GM18511 (cell line): ENCODE measurements around the gene AK4.

Experiments
- ATAC-seq: cut with Tn5 transposase; IDR thresholded peaks from one replicate; pipeline ENCODE4 v1.9.1; 2021; ENCODE audit warnings: mild to moderate bottlenecking, moderate library complexity; ENCODE audit not compliant: unreplicated experiment

Gene AK4

DNA sequence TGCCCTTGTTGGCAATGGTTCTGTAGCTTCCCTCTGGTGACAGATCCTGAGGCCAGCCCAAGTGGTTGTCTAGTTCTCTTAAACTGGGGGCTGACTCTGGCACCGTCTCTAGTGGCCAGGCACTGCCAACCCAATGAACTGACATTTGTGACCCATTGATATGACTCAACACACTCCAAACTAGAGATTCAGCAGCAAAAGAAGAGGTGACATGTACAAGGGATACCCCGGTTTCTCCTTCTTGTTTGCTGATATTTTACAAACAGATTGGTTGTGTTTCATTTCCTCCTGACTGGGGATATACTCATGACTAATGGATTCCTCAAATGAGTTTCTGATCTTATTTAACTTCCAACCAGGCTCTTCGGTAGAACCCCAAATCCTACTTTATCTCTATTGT, 95.5 kb downstream of the AK4 start:
- no peak for ATAC-seq

DNA sequence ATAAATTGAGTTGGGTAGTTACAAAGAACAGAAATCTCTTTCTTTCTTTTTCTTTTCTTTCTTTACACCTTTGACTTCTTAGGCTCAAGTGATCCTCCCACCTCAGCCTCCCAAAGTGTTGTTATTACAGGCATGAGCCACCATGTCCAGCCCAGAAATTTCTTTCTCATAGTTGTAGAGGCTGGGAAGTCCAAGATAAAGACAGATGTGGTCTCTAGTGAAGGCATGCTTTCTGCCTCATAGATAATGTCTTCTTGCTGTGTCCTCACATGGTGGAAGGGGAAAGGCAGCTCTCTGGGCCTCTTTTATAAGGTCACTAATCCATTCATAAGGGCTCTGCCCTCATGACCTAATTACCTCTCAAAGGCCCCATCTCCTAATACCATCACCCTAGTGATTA, 97.3 kb downstream of the AK4 start:
- no peak for ATAC-seq

DNA sequence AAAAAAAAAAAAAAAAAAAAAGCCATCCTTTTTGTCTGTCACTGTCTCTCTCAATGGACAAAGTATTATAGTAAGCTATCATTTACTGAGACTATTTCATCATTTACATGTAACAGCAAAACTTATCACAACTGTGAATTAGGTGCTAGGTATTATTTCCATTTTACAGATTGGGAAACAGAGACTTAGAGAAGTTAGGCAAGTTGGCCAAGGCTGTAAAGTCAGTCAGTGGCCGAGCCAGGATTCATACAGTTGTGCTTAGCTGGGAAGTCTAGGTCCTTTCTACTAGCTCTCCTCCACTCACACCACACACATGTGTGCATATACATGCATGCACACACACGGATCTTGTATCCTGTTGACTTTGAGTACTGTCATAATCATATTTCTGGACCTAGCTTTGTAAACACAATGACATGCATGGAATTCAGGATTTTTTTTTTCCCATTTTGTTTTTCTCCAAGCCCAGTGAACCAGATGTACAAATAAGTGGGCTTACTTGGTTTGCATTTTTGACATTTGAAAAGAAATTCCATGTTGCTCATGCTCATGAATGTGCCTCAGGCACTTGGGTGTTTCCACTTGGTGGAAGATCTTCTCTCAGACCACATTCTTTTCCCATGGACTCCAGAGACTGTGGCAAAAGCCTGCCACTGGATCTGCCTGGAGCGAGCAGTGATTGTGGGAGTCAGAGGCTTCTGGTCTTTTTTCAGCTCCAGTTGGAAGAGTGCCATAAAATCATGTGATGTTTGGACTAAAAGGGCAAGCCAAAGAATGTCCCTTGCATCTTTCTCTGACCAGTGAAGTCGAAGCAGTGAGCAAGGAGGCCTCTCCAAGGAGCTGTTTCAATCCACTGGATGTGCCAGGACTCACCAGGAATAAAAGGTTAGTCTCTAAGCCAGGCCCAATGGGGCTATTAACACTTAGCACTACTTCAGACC, 99.7 kb downstream of the AK4 start:
- ATAC-seq: no peak

DNA sequence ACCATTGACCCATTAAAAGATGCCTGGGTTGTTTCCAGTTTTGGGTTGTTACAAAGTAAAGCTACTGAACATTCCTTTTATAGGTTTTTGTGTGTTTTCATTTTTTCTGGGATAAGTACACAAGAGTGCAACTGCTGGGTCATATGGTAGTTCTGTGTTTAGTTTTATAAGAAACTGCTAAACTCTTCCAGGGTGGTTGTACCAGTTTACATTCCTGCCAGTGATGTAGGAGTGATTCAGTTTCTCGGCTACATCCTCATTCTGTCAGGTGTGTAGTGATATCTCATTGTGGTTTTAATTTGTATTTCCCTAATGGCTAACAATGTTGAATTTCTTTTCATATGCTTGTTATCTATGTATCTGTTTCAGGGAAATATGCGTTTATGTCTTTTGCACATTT, 102.8 kb downstream of the AK4 start:
- ATAC-seq: no peak

DNA sequence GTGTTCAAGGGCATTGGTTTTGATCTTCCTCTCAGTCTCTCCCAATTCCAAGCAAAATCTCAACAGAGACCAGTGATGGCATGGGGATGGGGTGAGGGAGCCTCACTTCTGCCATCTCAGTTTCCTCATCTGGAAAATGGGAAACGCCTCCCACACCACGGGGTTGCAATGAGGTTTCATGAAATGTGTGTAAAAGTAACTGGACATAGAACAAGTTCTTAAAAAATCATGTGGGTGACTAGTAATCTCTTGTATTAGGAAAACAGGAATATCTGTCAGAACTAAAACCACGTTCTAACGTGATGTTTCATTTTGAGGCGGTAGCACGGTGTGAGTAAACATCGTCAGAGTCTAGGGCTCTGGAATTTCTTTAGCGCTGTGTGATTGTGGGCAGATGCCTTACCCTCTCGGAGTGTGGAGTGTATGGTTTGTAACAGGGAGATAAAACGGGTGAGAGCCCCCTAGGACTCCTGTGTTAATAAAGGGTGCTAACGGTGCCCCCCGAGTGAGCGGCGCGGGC, 105.9 kb downstream of the AK4 start:
- peak; percentile 38 for ATAC-seq

DNA sequence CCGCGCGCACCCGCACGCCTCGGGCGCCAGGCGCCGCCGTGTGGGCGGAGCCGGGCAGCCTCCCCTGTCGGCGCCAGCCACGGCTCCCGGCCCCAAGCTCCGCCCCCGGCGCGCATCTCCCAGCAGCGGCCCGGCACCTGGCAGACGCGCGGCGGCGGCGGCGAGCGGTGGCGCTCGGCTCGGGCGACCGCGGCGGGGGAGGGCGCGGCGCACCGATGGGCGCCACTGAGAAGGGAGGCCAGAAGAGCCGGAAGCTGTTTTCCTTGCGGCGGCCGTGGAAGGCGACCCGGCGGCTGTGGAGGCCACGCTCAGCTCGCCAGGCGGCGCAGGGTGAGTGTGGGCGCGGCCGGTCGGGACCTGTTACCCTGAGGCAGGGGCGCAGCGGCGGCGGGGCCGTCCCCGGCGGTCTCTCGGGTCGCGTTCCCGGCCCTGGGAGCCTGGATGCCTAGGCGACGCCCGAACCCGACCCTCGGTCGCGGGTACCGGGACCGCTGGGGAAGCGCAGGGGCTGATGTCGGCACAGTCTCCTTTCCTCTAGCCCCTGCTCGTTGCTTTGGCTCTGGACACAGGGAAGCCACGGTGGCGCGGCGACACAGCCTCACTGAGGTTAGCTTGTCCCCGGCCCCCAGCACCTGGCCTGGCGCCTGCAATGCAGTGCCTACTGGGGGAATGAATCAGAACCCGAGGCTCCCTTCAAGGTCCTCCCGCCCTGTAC, 106.5 kb downstream of the AK4 start:
- peak; percentile 95 for ATAC-seq

DNA sequence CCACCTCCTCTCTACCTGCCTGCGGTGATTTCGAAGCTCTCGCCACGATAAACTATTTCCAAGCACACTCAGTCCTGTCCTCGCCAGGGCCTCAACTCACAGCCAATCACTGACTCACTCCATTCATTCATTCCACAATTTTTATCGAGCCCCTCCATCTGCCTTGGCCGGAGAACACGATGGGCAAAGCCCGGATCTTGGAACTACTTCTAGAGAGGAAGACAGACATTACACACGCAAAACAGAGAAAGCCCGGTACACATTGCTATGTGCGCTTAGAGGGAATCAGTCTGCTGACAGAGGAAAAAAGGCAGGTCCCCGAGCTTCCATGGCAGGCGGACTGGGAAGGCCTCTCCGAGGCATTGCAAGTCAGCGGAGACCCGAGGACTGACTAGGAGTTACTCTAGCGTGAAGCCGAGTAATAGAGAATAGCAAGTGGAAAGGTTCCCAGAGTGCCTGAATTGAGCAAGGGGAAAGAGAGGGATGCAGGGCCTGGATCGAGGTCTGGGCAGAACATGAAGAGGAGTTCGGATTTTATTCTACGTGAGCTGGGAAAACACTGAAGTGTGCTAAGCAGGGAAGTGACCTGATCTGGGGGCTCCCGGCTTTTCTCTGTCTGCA, 107.1 kb downstream of the AK4 start:
- ATAC-seq: peak; percentile 4

DNA sequence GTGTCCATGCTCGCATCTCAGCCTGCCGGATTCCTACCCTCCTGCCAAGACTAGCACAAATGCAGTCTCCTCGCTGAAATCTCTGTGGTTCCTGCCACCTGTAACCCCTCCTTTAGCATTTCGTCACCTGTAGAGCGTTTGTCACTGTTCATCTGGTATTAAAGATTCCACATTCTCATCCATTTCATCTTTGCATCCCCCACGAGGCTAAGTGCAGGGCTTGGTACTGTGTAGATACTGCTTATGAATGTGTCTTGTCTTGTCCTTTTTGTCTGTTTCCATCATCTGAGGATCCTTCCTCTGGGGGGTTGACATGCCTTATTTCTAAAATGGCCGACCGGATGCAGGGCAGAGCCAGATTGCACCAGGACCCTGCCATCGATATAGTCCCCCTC, 107.7 kb downstream of the AK4 start:
- ATAC-seq: no peak

DNA sequence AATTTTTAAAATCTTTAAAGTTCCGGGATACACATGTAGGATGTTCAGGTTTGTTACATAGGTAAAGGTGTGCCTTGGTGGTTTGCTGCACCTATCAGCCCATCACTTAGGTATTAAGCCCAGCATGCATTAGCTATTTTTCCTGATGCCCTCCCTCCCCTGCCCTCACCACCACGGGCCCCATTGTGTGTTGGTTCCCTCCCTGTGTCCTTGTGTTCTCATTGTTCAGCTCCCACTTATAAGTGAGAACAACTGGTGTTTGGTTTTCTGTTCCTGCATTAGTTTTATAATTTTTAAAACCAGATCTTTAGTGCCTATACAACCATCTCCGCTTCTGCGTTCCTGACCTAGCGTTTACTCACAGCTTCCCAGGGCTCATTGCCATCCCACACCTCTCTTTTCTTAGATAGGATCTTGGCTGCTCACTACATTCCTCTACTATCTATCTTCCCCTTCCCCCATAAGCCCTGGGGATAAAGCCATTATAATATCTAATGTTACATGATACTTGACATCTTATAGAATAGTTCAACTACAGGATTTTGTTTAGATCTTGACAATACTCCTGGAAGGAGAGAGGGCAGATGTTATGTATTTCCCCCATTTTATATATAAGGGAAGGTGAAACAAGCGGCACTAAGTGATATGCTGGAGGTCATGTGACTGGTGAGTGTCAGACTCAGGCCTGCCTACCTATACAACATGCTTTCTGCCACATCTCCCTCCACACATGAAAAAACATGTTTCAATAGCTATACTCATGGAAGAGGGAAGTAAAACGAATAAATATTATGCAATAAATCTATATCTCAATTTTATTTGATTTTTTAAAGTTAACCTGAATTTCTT, 109.1 kb downstream of the AK4 start:
- ATAC-seq: no peak

DNA sequence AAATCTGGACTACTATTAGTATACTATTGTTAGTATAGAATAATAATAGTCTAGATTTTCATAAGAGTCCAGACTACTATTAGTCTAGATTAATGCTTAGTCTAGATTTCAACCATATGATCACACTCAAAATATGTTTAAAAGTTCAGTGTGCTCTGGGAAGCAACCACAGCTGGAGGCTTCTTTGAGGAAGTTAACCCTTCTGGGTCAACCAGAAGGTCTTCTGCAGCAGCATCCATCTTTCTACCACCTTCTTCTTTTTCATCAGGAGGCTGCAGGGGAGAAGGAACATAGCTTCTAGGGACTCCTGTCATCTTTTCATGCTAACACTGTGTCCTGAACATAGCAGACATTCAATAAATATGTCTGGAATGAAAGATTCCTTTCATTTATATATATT, 110.1 kb downstream of the AK4 start:
- ATAC-seq: no peak

DNA sequence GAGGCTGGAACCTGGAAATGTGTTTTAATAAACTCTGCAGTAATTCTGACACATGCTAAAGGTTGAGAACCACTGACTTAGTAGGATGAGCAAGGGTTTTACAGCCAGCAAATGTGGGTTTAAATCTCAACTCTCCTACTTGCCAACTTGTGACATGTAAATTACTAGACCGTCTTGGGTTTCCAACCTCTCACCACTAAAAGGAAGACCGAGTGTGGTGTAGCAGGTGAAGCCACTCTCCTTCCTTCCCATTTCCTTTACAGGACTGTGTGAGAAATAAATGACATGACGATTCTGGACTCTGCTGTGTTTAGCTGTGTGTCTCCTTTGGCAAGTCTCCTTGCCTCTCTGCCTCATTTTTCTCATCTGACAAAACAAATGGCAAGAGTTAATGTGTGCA, 111.8 kb downstream of the AK4 start:
- no peak for ATAC-seq

DNA sequence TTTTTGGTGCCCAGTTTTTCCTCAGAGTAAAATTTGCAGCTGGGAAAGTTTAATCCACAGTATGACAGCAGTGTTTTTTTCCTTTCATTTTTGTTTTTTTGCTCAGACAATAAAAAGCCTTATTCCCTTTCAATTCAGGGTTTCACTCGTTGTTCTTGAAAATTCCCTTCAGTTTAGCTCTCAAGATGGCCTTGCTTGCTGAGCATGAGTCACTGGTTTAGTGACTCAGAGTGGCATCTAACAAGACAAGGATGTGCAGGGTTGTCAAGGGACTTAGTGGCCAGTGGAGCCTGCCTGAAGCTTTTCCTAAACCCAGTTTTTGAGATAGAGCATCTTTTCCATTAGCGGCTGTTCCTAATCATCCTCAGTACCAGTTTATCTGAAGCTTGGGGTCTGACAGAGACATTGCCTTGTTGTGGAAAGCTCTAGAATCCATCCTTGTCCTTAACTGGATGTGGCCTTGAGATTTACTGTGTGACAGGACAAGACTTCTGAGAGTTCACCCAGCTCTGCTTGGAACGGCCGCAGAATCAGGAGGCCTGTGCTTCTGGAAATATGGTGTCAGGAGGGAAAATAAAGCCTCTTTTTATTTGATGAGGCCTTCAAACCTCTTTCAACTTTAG, 113.0 kb downstream of the AK4 start:
- ATAC-seq: peak; percentile 54

DNA sequence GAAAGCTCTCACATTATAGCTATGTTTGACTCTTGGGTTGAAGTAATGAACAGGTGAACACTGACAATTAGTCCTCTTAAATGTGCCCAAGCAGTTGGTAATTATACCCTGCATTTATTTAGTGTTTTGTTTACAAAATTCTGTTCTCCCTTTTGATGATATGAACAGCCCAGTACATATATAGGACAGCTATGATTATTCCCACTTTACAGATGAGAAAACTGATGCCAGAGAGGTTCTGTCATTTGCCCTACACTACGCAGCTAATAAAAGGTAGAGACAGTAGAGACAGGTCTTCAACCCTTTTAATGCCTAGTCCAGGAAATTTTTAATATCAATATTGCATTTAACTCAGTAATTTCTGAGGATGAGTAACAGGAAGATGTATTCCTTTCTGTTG, 115.3 kb downstream of the AK4 start:
- ATAC-seq: no peak

DNA sequence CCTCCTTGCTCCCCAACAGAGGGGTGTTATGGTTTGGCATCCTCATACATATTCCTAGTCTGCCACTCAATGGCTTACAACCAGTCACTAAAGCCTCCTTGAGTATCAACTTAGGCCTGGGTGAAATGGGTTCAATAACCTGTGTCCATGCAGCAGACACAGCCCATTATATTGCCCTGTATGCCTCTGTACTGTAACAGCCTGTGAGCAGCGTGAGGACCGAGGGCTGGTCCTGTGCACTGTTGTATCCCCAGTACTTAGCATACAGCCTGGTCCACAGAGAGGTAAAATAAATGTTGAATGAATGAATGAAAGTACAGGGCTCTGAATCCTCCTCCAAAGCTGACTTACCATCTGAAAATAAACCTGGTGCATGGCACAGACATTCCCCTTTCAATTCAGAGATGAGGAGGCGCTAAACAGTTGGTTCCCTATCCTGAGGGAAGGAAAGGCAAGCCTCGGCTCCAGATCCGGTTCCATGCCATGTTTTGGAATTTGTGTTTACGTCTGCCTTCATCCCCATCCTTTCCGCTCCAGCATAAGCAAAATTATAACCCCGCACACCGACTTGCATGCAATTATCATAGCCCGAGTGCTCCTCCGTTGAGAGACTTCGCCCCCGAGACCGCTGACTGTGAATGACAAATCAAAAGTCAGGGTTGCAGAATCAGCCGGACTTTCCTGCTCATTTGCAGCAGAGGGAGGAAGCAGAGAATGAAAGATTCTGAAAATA, 116.4 kb downstream of the AK4 start:
- no peak for ATAC-seq

DNA sequence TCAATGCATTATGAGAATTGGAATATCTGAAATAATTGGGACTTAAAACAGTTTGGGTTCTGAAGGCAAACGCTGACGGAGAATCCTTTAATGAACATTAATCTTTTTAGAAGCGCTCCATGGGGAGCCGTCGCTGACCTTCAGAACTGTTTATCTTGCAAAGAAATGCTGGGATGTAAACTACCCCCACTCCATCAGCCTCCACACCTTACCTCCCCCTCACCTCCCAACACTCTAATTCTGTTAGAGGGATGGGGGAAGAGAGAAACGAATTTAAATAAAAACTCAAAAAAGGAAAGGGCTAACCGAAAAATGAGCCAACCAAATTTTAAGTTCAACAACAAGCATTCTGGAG, 117.3 kb downstream of the AK4 start:
- ATAC-seq: no peak

DNA sequence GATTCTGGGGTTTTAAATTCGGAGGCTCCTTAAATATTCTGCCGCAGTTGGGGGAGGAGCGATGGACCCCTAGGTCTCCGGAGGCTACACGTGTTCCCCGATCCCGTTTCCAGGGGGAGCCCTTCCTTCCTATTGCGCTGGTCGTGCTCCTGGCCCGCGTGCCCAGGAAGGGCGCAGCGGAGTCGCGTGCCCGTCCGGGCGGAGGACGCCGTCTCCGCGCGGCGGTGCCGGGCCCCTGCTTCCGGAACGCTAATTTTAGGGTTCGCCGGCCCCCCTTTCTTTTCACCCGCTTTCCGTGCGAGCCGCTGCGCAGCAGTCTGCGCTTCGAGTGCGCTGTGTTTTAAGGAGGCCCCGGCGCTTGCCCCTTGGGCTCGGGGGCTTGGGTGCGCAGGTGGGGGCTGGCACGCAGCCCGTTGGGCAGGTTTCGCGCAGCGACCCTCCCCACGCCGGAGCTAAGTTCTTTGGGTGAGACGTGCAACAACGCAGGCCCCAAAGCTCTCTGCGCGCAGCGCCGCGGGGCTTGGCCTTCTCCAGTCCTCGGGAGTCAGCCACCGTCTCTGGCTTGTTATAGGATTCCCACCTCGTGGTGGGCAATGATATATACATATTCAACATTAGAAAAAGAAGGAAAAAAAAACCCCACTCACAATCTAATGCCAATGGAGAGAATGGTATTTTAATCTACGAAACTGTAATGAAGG, 117.8 kb downstream of the AK4 start:
- peak; percentile 78 for ATAC-seq

DNA sequence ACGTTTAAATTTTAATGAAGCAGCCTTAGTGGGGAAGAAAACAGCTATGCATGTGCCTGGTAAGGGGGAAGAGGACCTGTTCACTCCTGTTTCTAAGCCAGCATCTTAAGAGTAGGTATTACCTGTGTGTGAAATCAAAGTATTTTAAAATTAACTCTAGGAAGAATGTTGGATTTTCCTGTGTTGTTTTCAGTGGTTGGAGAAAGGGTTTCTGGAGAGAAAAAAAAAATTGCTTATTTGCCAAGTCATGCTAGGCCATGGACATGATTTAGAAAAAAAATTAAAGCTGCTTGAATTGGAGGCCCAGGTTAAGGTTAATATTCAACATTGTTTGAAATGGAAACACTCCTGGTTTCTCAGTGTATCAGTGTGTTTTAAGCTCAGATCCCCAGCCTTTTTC, 118.5 kb downstream of the AK4 start:
- peak; percentile 1 for ATAC-seq

DNA sequence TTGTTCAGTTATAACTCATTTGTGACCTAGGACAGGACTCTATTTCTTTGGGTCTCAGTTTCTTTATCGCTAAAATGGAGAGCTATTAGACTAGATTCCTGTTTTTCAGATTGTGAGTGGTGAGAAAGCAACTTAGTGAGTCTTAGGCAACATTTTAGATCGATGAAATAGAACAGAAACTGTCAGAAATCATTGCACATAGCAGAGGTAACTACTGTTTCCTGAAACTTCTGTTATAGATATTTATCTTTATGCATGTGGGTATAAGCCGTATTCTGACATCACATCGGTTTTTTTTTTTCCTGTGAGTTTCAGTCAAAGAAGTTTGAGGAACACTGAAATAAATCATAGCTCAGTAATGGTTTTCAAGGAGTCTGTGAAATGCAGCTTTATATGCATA, 119.3 kb downstream of the AK4 start:
- no peak for ATAC-seq

DNA sequence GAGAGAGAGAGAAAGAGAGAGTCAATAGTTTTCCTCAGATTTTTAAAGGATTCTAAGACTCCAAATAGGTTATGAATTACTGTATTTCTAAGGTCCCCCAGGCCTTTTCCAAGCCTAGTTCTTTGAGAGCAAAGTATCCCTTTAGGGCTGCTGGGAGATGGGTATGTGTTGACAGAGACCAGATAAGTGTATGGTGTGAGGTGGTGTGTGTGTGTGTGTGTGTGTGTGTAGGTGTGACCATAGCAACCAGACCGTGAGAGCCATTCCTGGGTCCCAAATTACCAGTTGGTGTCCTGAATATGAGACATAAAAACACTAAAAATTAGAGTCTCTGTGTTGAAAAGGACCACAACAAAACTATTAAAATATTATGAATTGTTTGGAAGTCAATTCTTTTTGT, 119.7 kb downstream of the AK4 start:
- ATAC-seq: no peak
